ENCODE results near the gene IL1F10. TPM values are rescaled to one million over a fixed set of nuclear protein-coding genes. Genes with fewer than 3 reads are reported as not detected.

IL1F10 gene
- total RNA-seq, 1 experiment from 2014 or later: not detected

DNA sequence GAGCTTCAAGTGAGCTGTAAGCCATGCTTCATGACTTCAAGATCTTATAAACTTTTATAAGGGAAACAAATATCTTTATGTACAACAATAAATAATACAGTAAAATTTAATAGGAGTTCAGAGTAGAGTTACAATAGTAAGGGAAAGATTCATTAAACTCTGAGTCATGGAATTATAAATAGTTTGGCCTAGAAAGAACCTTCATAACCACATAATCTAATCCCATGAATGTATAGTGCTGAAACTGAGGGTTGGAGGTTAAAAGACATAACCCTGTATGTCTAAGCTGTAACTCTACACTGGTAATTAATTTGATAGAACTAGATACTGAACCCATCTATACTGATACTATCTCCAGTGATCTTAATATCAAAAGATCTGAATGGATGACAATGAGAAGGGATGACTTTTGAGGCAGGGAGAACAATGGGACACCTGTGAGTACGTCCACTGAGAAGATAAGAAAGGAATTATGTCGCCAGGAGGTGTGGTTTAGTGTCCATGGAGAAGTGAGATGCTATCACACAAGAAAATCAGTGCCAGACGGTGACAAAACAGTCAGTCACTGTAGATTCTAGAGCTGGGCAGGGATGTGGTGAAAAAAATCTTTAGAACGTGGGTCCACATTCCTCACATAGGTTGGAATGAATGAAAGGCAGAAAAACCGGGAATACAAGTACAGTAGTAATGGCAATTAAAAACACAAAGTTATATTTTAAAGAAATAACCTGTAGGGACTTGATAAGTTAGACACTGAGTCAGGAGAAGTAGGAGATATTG, 1.1 kb downstream of the IL1F10 start:
- no peak overlapping the region for H2AFZ ChIP-seq (ENCODE audit: low read length)
- Mint-ChIP-seq H3K9me3 (peaks cover 8 to 20% of the 10 kb centered on the region in 2 experiments; a peak in 4 of 5 replicates), H3K4me3 (no peak overlapping the region), H3K36me3 (ENCODE audit: insufficient read depth in 1 of 3, low read depth in 3 of 3) (no peaks in the 10 kb centered on the region; a peak in 1 of 7 replicates), H3K27me3 (ENCODE audit: low read depth) (peaks cover 56% of the 10 kb centered on the region), H3K4me1 (0 out of 4 replicates have a peak, but pooled peaks cover 0 to 3% of the 10 kb centered on the region in 2 experiments), H3K27ac (no peak overlapping the region)
- no peaks in the 10 kb centered on the region for H4K20me1 ChIP-seq (ENCODE audit: control insufficient read depth, insufficient read depth, insufficient read length)
- WGBS (ENCODE audit: extremely low coverage, insufficient read length, low lambda C conversion rate): no CpG with 5 or more reads among the region's 5 CpGs
- H3K4ac ChIP-seq (ENCODE audit: low read depth, low read length): no peak overlapping the region
- TF ChIP-seq, protein P1, sequence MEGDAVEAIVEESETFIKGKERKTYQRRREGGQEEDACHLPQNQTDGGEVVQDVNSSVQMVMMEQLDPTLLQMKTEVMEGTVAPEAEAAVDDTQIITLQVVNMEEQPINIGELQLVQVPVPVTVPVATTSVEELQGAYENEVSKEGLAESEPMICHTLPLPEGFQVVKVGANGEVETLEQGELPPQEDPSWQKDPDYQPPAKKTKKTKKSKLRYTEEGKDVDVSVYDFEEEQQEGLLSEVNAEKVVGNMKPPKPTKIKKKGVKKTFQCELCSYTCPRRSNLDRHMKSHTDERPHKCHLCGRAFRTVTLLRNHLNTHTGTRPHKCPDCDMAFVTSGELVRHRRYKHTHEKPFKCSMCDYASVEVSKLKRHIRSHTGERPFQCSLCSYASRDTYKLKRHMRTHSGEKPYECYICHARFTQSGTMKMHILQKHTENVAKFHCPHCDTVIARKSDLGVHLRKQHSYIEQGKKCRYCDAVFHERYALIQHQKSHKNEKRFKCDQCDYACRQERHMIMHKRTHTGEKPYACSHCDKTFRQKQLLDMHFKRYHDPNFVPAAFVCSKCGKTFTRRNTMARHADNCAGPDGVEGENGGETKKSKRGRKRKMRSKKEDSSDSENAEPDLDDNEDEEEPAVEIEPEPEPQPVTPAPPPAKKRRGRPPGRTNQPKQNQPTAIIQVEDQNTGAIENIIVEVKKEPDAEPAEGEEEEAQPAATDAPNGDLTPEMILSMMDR (conservative IDR thresholded peaks at IDR 0.05): no peak
- no peak overlapping the region for H2BK120ac ChIP-seq (ENCODE audit: low read depth, low read length, poor library complexity, severe bottlenecking)
- H3K56ac ChIP-seq (ENCODE audit: insufficient read length, low read depth, low read length): no peak overlapping the region
- no peaks in the 10 kb centered on the region for H3K27me3 ChIP-seq (ENCODE audit: insufficient read depth, low read length)
- H3K23me2 ChIP-seq (ENCODE audit: insufficient read length, low read depth, low read length, poor library complexity, severe bottlenecking): no peaks in the 10 kb centered on the region
- H2BK15ac ChIP-seq (ENCODE audit: low read depth, low read length): no peak overlapping the region
- no peak overlapping the region for H3K14ac ChIP-seq (ENCODE audit: insufficient read depth, low read length)
- H3K27ac ChIP-seq (ENCODE audit: insufficient read length, low read depth, low read length): no peak overlapping the region
- no peak overlapping the region for H2BK12ac ChIP-seq (ENCODE audit: insufficient read length, low read depth, low read length)
- H3K79me2 ChIP-seq (ENCODE audit: insufficient read depth, low read length): no peaks in the 10 kb centered on the region
- no peaks in the 10 kb centered on the region for H3K79me1 ChIP-seq (ENCODE audit: insufficient read depth, low read depth, low read length, poor library complexity, severe bottlenecking)
- H3T11ph ChIP-seq (ENCODE audit: low read length): no peak overlapping the region
- no peak overlapping the region for H4K5ac ChIP-seq (ENCODE audit: insufficient read length, low read depth, low read length)
- no peak overlapping the region for H2AK5ac ChIP-seq (ENCODE audit: insufficient read length, low read length)
- H2BK5ac ChIP-seq (ENCODE audit: insufficient read length, low read length): no peak overlapping the region
- no peaks in the 10 kb centered on the region for H3K9me3 ChIP-seq (ENCODE audit: control insufficient read depth, low read depth, low read length)
- no peak overlapping the region for H3K18ac ChIP-seq (ENCODE audit: insufficient read length, low read depth, low read length)
- no peak for DNase-seq
- no peak overlapping the region for H3K23ac ChIP-seq (ENCODE audit: insufficient read length, low read depth, low read length)
- no peak overlapping the region for H3K4me2 ChIP-seq (ENCODE audit: insufficient read depth, insufficient read length, low read length)
- no peak overlapping the region for H2BK20ac ChIP-seq (ENCODE audit: low read depth, low read length, poor library complexity, severe bottlenecking)
- H4K8ac ChIP-seq (replicated peaks; ENCODE audit: insufficient read length, low read depth, low read length): no peak overlapping the region
- no peak overlapping the region for H4K91ac ChIP-seq (ENCODE audit: insufficient read length, low read depth, low read length)
- no peak overlapping the region for H3K9ac ChIP-seq (ENCODE audit: extremely low read depth, insufficient read length, low read length)
- no peaks in the 10 kb centered on the region for H3K4me1 ChIP-seq (ENCODE audit: insufficient read depth, low read length)
